GM13976 (cell line): ENCODE results near the gene SLC38A6.
"Not testable (repeated sequence)": the region's sequence is repeated elsewhere in the genome, so short reads cannot be mapped to it uniquely, and the experiment has no call there.

ENCODE experiments used
- DNase-seq: peaks from one replicate; pipeline ENCODE4 v3.0.0; 2012; ENCODE audit warnings: low spot score
- in situ Hi-C: fragments of 300-500 bp; cut with MboI; formaldehyde crosslinking; loops from one replicate; pipeline ENCODE4 v1.12.0; 2022; ENCODE audit warnings: low sequenced_read_pairs, mixed read lengths, inconsistent platforms; ENCODE audit not compliant: unreplicated experiment
- TF ChIP-seq, protein P1 (sequence below): IDR thresholded peaks from 2 replicates; pipeline ENCODE4 v1.5.1; 2012; ENCODE audit warnings: borderline replicate concordance, mild to moderate bottlenecking; ENCODE audit not compliant: insufficient read depth; ENCODE audit errors: extremely low read depth, missing control alignments, control extremely low read depth

SLC38A6 gene

DNA sequence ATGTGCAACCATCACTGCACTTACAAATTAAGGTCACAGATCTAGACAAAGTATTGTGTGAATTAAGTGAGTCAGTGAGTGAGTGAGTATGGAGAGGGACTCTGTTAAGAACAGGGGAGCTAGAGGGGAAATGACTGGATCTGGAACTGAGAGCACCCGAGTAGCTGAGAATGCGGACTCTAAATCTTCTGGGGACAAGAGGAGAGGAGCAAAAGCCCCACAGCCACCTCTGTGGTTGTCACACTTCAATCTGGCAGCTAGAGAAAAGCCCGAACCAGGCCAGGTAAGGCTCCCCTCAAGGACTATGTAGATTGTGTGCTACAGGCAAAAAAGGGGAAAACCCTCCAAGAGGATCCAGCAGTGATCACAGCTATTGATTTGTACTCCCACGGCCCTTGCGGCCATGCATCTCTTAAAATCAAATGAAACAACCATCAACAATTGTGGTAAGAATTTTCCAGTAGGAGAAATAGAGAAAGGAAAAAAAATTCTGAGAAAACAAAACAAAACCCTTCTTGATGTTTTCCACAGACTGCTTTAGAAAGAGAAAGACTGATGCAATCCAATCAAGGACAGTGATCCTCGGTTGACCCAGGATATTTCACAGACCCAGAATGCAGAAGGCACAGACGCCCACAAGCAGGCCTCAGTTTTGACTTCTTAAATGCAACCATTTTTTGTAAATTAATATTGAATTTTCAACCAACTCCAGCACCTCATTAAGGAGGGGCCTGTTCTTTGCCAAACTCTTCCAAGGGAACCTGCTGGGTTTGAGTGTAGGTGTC is 109.6 kb downstream of the SLC38A6 start:
- in situ Hi-C loops, result no loop called here
- no peak for DNase-seq
- TF ChIP-seq, protein P1, sequence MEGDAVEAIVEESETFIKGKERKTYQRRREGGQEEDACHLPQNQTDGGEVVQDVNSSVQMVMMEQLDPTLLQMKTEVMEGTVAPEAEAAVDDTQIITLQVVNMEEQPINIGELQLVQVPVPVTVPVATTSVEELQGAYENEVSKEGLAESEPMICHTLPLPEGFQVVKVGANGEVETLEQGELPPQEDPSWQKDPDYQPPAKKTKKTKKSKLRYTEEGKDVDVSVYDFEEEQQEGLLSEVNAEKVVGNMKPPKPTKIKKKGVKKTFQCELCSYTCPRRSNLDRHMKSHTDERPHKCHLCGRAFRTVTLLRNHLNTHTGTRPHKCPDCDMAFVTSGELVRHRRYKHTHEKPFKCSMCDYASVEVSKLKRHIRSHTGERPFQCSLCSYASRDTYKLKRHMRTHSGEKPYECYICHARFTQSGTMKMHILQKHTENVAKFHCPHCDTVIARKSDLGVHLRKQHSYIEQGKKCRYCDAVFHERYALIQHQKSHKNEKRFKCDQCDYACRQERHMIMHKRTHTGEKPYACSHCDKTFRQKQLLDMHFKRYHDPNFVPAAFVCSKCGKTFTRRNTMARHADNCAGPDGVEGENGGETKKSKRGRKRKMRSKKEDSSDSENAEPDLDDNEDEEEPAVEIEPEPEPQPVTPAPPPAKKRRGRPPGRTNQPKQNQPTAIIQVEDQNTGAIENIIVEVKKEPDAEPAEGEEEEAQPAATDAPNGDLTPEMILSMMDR, result no peak

DNA sequence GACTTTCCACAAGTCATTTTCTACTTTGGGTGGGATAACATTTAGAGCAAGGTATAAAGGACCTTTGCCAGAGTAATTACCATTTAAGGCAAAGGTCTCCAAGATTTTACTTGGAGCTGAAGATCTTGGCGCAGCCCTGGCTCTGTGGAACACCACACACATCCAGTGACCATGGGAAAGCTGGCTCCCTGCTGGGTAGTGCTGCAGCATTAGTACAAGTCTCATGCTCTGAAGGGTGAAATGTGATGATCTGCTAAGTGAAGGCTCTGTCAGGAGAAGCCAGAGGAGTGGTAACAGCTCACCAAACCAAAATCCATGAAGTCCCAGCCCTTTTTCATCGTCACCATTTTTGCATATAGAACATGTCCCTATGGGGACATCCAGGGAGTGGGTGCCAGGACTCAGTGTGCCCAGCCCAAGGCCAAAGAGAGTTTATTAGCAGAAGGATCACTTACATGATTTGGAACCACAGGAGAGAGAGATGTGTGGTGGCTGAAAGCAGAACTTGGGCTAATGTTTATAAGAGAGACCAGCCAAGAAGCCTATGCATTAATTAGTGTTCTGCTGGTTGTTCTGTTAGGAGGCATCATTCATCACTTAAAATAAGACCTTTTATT is 110.7 kb downstream of the SLC38A6 start:
- DNase-seq, result no peak
- in situ Hi-C loops, result no loop called here
- TF ChIP-seq, protein P1, result no peak

DNA sequence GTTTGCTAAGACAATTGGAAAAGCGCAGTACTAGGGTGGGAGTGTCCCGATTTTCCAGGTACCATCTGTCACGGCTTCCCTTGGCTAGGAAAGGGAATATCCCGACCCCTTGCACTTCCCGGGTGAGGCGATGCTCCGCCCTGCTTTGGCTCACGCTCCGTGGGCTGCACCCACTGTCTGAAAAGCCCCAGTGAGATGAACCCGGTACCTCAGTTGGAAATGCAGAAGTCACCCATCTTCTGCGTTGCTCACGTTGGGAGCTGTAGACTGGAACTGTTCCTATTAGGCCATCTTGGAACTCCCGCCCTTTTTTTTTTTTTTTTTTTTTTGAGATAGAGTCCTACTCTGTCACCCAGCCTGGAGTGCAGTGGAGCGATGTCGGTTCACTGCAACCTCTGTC is 117.1 kb downstream of the SLC38A6 start:
- in situ Hi-C loops, DNase-seq: not testable (repeated sequence)

DNA sequence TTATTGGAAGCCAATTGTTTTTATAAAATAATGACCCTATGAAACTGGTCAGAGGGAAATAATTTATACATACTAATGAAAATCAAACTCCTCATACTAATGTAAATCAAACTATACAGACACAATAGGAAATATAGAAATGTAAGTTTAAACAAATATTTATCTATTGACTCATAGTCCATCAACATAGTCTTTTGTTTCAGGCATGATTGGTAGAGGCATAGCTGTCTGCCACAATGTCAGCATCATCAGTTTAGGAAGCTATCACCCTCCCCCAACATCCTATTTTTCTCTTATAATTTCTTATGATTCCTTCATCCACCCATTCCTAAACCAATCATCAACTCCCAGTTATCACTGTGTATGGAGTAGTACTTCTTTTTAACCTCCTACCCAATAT is 117.7 kb downstream of the SLC38A6 start:
- in situ Hi-C loops, result no loop called here
- no peak for DNase-seq
- TF ChIP-seq, protein P1, result no peak

DNA sequence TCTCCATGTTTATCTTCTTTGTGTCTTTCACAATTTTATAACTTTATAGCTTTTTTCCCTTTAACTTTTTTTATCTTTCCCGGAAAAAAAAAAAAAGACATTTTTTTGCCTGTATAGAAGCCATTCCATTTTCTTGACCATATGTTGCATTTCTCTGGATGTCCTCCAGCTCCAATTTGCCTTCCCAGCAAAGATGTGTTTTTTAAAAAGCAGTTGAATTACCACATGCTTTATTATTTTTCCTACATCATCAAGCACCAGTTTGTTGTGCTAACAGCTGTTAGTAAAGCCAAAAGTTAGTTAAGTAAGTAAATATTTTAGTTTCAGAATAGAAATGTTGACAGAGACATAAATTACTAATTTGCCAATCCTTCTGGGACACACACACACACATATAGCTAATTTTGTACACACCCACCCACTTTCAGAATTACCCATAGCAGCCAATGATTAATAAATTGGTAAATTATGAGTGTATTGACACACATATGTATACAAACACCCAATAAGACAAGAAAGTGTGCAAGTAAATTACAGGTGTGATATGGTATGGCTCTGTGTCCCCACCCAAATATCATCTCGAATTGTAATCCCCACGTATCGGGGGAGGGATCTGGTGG is 118.3 kb downstream of the SLC38A6 start:
- in situ Hi-C loops, result no loop called here
- DNase-seq, result no peak
- TF ChIP-seq, protein P1, result no peak

DNA sequence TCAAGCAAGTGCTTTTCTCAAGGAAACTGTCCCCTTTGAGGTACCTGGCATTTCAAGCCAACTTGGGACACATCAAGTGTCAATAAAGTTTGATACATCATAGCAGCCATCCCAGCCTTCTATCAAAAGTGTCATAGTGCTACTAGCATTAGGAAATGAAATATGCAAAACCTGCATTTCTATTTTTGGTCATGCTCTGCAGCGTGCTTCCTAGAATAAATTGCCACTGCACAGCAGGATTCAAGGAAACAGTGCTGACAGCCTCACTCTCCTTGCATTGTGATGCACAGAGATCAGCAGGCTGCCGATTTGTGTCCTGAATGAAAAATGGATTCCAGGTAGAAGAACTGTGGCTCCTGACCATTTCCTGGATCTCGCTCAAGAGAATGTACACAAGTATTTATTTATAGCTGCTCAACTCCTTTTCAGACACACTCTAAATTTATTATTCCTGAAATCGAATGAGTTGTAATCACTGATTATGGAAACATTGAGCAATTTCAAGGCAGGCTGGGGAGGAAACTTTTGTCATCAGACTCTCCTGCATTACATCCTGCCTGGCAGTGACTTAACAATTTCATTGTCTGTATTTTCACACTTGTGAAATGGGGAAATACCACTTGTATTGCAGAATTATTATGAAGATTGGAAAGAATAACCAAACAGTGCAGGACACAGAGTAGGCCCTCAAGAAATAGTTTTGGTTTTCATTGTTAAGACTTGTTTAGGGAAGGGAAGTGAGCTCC is 120.9 kb downstream of the SLC38A6 start:
- TF ChIP-seq, protein P1, result no peak
- DNase-seq, result no peak
- in situ Hi-C loops, result no loop called here
